ENCODE data around the gene PTBP2.

GRCh38 chr1:96674915-96675314, 46.7 kb upstream of the PTBP2 start:
- TF ChIP-seq CTCF (conservative IDR thresholded peaks at IDR 0.05; ENCODE audit: low read depth, low read length) (0 out of 2 replicates have a peak, but pooled peaks have one; percentile 13), EZH2 (IDR thresholded peaks at IDR 0.05; ENCODE audit: borderline replicate concordance, low read depth, low read length, poor library complexity, severe bottlenecking) (no peak)
